NCI-H460 (cell line): ENCODE measurements around the gene LTV1. TPM values are rescaled to one million over a fixed set of nuclear protein-coding genes. Genes with fewer than 3 reads are reported as not detected.
"Not testable (repeated sequence)": the region's sequence is repeated elsewhere in the genome, so short reads cannot be mapped to it uniquely, and the experiment has no call there.

Experiments used
- DNase-seq: peaks from one replicate; pipeline ENCODE4 v3.0.0-alpha.2; 2016; ENCODE audit warnings: low read depth; ENCODE audit errors: extremely low read depth
- polyA plus RNA-seq: library from polyadenylated mRNA; depleted of rRNA; stranded (reverse); fragments of >200 nt; gene quantifications from 2 replicates; pipeline ENCODE4 v1.2.3, GENCODE V29; 2014; cell fraction: nucleus; rRNA removed
- total RNA-seq: library from RNA; depleted of rRNA; stranded (reverse); fragments of >200 nt; shearing (Covaris generic); gene quantifications from 2 replicates; pipeline ENCODE4 v1.2.3, GENCODE V29; 2014; rRNA removed

LTV1 gene
- 29.8 and 33.2 TPM in 2 replicates for total RNA-seq
- polyA plus RNA-seq, result 26.3 and 31.9 TPM in 2 replicates

- peak; percentile 92 for DNase-seq
Observed at GRCh38 chr6:143842902-143843676, at the start of gene LTV1. Gene LTV1 (plus strand): TSS chr6:143843338. CDS start chr6:143843478, 140 bp downstream.

- not testable (repeated sequence) for DNase-seq
Observed at GRCh38 chr6:143796551-143796950, 46.6 kb upstream of the LTV1 start.

- DNase-seq, result not testable (repeated sequence)
Observed at GRCh38 chr6:143798487-143798886, 44.7 kb upstream of the LTV1 start.

- DNase-seq, result no peak
Observed at GRCh38 chr6:143802833-143803565, 40.1 kb upstream of the LTV1 start.

GRCh38 chr6:143803769-143804568 lies 39.2 kb upstream of the LTV1 start:
- DNase-seq, result no peak

- no peak for DNase-seq
Observed at GRCh38 chr6:143804835-143805239, 38.3 kb upstream of the LTV1 start.

GRCh38 chr6:143806282-143807102 lies 36.6 kb upstream of the LTV1 start:
- no peak for DNase-seq

GRCh38 chr6:143807103-143807772 lies 35.9 kb upstream of the LTV1 start:
- DNase-seq, result no peak

GRCh38 chr6:143810745-143811144 lies 32.4 kb upstream of the LTV1 start:
- DNase-seq, result no peak

- DNase-seq, result no peak
Observed at GRCh38 chr6:143811501-143812157, 31.5 kb upstream of the LTV1 start.

GRCh38 chr6:143817621-143818020 lies 25.5 kb upstream of the LTV1 start:
- DNase-seq, result no peak

GRCh38 chr6:143821359-143821758 lies 21.8 kb upstream of the LTV1 start:
- DNase-seq, result no peak

- DNase-seq, result no peak
Observed at GRCh38 chr6:143822584-143823024, 20.5 kb upstream of the LTV1 start.

GRCh38 chr6:143823548-143823947 lies 19.6 kb upstream of the LTV1 start:
- DNase-seq, result no peak

GRCh38 chr6:143828572-143828971 lies 14.6 kb upstream of the LTV1 start:
- DNase-seq, result no peak

GRCh38 chr6:143836150-143836549 lies 7.0 kb upstream of the LTV1 start:
- no peak for DNase-seq

GRCh38 chr6:143838395-143838794 lies 4.7 kb upstream of the LTV1 start:
- DNase-seq, result no peak

- no peak for DNase-seq
Observed at GRCh38 chr6:143839196-143839595, 3.9 kb upstream of the LTV1 start.
